GM18867 (cell line): ENCODE data around the gene LMNA.
"Not testable (repeated sequence)": the region's sequence is repeated elsewhere in the genome, so short reads cannot be mapped to it uniquely, and the experiment has no call there.

Source experiments
- ATAC-seq: cut with Tn5 transposase; IDR thresholded peaks from one replicate; pipeline ENCODE4 v1.9.1; 2021; ENCODE audit warnings: mild to moderate bottlenecking, moderate library complexity; ENCODE audit not compliant: unreplicated experiment

The LMNA gene

DNA sequence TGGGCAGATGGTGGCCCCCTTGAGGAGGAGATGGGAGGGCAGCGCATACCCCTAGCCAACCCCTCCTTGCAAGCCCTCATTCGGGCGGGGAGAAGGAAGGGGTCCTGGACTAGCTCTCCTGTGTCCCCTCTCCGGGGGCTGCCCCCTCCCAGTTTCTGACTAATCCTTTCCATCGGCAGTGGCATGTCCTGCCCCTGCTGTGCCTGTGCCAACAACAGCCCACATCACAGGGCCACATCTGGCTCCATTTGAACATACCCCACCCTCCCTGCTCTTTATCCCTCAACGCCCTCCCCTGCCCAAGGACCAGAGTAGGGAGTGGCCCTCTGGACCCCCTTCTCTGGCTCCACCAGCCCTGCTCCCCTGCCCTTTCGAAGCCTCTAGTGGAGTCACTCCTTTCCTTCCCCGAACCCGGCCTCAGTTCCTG, 11.0 kb upstream of the LMNA start:
- ATAC-seq: no peak

DNA sequence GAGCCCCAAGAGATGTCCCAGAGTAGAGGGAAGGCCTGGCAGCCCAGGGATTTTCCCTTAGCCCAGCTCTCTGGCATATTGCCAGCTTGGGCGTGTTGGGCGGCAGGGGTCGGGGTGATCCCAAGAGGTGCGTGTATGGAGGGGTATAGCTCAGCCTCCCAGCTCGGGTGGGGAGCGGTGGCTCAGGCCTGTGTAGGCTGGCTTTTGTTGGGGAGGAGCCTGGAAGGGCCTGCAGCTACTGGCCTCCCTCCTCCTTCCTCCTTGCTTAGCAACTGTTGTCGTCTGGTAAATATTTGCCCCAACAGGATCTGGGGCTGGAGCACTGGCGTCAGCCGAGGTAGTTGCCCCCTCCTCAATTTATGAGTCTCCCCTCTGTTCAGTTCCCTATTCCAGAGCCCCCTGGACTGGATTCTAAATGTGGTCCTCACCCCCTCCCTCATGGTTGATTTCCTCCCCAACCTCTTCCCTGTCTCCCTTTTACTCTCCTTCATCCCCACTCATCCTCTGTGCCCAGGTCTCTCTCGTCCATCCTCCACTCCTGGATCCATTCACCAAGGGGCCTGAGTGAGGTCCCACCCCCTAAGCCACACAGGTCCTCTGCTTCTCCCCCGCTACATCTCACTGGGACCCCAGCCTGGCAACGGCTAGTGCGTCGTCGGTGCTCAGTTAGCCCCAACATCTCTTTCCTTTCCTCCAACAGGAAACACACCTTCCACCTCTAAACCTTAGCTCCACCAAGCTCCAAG, 10.3 kb upstream of the LMNA start:
- ATAC-seq: no peak

DNA sequence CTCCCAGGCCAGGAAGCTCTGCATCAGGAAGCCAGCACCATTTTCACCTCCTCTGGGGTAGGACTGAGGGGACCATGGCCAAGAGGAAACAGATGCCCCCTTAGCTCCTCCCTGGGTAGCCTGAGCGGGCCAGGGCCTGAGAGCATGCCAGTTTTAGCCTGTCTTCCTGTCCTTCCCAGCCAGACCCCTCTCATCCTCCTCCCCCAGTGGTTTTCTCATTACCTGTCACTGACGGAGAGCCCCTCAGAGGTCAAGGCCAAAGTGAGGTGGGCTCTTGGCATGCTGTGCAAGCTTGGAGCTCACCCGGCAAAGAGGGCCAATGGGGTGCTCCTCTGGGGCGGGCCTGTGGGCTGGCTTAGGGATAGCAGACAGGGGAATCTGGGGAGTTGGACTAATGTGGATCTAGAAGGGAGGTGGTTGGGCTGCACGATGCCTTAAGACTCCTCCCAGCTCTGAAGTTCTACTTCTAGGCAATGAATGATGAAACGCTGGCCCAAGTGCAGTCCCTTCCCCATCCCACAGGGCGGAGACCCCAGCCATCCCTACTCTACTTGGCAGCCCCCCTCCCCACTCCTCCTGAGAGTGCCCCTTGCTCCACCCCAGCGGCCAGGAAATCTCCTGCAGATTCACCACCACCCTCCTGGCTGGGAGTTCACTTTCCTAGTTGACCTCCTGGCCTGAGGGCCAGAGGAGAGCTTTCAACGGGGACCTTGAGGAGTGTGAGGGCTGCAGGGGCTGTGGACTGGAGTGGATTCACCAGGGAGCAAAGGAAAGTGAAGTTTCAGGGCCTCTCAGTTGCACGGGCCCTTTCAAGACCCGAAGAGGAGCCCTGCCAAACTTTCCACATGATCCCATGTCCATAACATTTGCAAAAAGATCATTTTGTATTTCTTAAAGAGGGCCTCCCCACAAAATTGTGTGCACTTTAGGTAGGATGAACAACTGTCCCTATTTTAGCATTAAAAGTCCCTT, 9.4 kb upstream of the LMNA start:
- no peak for ATAC-seq

DNA sequence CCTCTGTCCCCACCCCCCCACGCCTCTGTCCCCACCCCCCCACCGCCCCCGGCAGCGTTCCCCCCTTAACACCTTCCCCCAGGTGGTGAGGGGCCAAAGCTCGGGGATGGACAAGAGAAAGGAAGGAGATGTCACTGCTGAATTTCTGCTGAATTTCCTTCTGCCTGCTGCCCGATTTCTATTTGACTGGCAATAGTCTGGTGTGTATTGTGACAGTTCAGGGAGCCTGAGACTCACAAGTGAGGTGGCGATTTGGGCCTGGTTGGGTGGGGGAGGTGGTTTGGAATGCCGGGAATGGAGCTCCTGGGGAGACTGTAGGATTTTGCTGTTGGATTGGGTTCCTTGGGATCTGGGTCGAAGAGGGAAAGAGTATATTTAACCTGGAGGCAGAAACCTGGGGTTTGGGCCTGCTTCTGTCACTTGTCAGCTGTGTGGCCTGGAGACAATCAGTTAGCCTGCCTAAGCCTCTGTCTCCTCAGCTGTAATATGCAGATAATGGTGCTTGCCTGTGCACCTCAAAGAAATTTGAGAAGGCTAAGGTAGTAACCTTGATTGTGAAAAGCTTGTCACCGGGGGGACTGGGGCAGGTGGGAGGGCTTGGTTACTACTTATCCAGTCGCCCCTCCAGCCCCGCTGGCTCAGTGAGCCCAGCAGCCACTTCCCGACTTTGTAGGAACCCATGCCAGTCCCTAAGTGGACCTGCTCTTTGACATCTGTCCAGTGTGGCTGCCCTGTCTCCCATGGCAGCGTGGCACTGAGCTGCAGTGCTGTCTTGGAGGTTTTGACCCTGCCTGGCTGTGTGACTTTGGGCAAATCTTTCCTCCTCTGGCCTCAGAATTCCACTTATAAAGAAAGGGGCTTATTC, 7.7 kb upstream of the LMNA start:
- peak; percentile 9 for ATAC-seq

DNA sequence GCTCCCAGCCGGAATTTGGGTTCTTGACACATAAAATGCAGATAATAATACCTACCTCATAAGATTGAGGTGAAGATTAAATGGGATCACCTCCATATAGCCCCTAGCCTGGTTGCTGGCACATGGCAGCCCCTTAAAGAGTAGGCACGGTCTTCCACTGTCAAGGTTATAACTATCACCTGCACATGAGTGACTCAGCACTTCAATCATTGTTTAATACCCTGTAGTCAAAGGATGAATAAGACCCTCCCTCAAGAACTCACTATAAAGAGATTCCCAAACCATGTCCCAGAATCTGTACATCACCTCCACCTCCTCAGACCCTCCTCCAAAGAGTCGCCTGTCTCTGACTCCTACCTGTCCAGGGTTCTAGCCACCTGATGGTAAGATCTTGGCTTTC, 6.5 kb upstream of the LMNA start:
- no peak for ATAC-seq

DNA sequence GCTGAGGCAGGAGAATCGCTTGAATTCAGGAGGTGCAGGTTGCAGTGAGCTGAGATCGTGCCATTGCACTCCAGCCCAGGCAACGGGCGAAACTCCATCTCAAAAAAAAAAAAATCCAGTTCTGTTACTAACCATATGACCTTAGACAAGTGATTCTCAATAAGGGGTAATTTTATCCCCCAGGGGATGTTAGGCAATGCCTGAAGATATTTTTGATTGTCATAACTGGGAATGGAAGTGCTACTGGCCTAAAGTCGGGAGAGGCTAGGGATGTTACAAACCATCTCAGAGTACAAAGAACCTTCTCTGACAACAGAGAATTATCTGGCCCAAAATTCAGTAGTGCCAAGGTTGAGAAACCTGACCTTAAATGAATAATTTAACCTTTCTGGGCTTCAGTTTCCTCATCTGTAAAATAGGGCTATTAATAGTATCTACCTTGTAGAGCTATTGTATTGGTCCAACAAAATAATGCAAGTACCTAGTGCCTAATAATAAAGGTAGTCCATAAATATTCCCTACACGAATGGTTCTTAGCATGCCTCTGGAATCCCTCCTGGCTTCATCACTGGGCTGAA, 5.8 kb upstream of the LMNA start:
- no peak for ATAC-seq

DNA sequence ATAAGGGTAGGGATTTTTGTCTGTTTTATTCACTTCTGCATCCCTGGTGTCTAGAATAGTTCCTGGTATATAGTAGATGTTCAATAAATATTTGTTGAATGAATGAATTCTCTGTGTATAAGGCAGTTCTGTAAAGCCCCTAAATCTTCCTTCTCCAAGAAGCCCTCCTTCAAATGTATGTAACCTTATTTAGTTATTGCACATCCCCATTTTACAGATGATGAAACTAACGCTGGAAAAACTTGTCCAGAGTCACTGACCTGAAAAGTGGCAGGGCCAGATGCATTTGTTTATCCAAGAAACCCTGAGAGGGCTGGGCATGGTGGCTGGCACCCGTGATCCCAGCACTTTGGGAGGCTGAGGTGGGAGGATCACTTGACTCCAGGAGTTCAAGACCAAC, 4.3 kb upstream of the LMNA start:
- ATAC-seq: no peak

DNA sequence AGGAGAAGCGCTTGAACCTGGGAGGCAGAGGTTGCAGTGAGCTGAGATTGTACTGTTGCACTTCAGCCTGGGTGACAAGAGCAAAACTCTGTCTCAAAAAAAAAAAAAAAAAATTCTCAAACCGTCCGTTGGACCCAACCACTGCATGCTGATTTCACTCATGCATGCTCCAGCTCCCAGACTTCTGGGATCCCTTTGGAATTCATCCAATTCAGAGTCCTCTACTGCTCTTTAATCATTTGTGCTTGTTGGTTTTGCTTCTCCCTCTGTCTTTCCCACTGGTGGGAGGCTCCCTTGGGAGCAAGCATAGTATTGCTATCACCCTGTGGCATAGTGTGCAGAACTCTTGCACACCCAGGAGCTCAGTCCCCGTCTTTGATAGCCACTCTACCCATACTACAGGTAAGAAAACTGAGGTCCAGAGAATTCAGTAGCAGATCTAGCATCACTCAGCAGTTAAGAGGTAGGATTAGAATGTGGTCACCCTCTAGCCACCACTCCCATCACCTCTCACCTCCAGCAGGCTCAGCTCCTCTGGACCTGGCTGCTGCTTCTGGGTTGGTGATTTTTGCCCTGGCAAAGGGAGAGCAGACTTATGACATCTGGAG, 3.1 kb upstream of the LMNA start:
- ATAC-seq: no peak

DNA sequence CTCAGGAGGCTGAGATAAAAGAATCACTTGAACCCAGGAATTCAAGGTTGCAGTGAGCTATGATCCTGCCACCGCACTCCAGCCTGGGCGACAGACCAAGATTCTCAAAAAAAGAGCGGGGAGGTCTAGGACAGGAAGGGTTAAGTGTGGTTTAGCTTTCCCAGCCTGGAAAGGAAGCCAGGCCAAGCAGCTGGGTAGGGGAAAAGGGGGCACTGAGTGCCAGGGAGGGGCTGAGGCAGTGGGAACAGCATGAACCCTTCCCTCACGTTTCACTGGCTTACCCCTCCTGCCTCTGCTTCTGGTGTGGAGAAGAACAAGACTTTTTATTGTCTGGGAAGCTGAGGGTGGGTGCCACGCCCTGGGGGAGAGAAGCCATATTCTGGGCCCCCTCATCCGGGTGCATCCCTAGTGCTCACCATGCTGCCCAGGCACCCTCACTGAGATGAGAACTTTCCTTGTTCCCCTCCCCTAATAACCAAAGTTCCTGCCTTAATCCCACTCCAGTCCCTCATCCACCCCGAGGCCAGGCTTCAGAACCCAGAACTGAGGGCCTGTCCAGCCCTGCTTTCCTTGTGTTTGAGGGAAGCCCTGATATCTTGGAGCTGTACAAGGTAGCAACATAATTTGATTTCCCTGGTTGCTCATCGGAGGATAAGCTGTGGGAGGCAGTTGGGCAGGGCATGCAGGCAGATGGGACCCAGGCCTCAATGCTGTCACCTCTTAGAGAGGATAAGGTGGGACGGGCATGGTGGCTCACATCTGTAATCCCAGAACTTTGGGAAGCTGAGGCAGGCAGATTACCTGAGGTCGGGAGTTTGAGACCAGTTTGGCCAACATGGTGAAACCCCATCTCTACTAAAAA, 2.0 kb upstream of the LMNA start:
- ATAC-seq: no peak

DNA sequence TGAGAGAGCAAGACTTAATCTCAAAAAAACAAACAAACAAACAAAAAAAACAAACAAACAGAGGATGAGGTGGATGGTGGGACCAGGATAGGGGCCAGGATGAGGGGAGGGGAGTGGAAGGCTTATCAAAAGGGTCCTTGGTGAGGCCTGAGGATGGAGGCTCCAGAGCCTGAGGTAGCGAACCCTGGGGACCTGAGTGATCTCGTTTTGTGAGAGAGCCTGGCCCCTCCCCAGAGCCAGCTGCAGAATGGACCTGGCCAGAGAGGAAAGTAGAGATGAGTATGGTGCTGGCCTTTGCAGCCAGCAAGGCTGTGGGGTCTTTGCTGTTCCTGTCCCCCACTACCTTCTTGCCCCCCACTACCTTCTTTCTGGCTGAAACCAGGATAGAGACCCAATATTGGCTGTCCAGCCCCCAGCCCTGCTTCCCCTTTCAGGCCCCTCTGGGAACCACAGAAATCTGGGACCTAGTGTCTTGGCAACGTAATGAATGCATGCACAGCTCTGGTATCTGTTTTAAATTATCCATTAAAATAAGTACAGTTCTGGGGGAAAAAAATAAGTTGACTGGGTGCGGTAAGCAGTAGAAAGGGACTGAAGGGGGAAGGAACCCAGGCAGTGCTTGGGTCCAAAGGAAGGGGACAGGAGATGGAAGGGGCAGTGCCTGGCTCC, 1.1 kb upstream of the LMNA start:
- ATAC-seq: no peak

DNA sequence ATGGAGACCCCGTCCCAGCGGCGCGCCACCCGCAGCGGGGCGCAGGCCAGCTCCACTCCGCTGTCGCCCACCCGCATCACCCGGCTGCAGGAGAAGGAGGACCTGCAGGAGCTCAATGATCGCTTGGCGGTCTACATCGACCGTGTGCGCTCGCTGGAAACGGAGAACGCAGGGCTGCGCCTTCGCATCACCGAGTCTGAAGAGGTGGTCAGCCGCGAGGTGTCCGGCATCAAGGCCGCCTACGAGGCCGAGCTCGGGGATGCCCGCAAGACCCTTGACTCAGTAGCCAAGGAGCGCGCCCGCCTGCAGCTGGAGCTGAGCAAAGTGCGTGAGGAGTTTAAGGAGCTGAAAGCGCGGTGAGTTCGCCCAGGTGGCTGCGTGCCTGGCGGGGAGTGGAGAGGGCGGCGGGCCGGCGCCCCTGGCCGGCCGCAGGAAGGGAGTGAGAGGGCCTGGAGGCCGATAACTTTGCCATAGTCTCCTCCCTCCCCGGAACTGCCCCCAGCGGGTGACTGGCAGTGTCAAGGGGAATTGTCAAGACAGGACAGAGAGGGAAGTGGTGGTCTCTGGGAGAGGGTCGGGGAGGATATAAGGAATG, 505 bp downstream of the LMNA start:
- ATAC-seq: peak; percentile 13

DNA sequence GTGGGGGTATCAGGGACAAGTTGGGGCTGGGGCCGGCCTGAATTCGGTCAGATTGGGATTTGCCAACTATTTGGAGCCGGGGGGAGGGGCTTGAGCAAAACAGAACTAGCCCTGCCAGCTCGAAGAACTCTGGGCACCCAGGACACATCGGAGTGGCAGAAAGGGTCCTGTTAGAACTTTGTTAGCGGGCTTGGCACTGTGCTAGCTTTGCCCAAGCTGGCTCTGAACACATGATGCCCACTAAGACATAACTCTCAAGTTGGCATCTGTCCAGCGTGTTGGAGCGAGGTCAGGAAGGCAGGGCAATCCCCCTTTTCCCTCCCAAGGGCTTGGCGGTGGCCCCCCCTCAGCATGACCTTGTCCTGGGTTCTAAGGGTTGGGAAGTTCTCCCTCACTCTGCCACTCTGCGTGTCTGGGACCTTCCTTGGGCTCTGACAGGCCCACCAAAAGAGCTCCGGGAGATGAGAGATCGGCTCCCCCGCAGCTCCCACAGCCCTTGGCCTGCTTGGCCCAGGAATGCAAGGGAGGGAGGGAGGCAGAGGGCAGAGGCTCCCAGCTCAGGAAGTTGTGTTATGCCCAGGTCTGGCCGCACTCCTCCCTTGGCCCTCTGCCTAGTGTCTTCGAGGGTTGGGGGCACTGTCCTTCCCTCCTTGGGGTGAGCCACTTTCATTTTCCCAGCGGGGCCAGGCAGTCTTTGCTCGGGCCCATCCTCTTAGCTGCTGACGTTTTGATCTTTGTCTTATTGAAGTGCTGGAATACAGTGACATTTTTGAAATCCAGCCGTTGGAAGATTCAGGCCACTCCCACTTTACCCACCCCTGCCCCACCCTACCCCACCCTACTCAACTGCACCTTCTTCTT, 1.2 kb downstream of the LMNA start:
- no peak for ATAC-seq

DNA sequence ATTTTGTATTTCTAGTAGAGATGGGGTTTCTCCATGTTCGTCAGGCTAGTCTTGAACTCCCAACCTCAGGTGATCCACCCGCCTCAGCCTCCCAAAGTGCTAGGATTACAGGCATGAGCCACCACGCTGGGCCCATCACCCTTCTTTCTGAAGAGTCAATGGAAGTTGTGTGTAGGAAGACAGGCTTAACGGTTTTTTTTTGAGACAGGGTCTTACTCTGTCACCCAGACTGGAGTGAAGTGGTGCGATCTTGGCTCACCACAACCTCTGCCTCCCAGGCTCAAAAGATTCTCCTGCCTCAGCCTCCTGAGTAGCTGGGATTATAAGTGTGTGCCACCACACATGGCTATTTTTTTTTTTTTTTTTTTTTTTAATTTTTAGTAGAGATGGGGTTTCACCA, 2.2 kb downstream of the LMNA start:
- ATAC-seq: not testable (repeated sequence)

DNA sequence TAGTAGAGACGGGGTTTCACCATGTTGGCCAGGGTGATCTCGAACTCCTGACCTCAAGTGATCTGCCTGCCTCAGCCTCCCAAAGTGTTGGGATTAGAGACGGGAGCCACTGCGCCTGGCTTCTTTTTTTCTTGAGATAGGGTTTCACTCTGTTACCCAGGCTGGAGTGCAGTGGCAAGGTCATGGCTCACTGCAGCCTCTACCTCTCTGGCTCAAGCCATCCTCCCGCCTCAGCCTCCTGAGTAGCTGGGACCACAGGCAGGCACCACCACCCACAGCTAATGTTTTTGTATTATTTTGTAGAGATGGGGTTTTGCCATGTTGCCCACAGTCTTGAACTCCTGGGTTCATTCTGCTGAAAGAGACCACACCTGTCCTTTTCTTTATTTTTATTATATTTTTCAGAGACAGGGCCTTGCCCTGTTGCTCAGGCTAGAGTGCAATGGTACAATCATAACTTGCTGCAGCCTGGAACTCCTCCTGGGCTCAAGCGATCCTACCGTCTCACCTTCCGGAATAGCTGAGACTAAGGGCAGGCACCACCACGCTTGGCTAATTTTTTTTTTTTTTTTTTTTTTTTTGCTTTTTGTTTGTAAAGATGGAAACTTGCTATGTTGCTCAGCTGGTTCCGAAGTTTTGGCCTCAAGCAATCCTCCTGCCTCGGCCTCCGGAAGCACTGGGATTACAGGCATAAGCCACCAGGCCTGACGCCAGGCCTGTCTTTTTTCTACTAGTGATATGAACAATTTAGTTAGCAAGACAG, 3.1 kb downstream of the LMNA start:
- no peak for ATAC-seq

DNA sequence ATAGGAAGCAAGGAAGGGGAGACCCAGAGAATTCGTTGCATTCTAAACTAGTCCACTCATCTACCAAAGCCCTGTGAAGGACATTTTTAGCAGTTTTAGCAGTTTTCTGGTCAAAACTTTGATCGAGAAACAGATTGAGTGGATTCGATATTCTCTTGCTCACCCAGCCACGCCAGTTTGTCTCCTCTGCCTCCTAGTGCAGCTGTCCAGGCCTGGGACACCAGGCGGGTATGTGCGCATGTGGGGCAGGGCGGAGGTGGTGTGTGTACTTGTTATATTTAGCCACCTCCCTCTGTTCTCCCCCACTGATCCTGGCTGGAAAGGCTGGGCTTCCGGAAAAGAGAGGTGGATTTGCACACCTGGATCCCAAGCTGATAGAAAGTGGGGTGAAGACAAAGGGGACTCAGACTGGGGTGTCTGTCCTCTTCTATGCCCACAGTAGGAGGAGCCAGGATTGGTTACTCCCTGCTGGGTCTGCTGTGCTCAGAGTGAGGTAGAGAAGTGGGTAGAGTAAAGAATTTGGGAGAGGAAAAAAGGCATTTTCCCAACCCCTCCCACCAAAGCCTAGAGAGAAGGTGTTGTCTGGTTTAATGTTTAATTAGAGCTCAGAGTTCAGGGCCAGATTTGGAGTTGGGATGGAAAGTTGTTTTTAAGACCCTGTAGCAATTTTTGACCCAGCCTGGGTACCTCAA, 3.8 kb downstream of the LMNA start:
- ATAC-seq: no peak

DNA sequence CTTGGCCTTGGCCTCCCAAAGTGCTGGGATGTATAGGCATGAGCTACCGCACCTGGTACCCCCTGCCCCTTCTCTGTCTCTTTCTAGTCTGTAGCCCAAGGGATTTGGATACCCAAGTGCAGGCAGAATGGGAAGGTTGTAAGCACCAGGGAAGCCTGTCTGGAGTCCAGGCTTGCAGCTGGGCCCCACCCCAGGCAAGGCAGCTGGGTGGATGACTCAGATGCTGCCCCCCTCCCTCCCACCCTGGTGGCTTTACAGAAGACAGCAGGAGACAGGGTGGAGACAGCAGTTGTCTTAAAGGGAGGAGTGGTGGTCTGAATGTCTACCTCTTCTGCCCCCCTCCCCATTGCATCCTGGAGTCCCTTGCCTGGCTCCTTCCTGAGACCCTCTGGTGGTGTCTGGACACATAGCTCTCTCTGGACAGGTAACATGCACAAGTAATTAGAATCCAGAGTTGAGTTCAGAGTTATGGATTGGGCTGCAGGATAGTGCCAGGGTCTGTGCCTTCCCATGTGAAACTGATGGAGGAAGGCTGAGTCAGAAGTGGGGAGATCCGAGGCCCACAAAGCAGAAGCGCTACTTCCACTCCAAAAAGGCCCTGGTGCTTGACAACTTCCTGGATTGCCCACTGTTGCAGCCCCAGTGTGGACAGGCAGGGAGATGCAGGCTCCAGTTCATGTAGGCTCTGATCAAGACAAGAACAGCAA, 5.1 kb downstream of the LMNA start:
- no peak for ATAC-seq
